H1 (cell line): ENCODE measurements around the gene CCDC78. TPM values are rescaled to one million over a fixed set of nuclear protein-coding genes. Genes with fewer than 3 reads are reported as not detected.

ENCODE experiments used
- PHF8 ChIP-seq: fragments of 200-600 bp; sonication (generic); conservative IDR thresholded peaks from 2 replicates; pipeline ENCODE4 v1.7.1; 2012; ENCODE audit warnings: low read depth, mild to moderate bottlenecking, inconsistent platforms, low read length, moderate library complexity
- polyA plus RNA-seq, 7 experiments: library from polyadenylated mRNA; depleted of rRNA in 3 of 7; stranded (reverse) in 5 of 7; unstranded in 2 of 7; fragments of >200 nt in 5 of 7; fragments of 200-250 nt in 2 of 7; gene quantifications; 1 replicate in 5 of 7; 2 replicates in 1 of 7; 4 replicates in 1 of 7; pipeline versions ENCODE4 v1.2.1 to v1.2.3, GENCODE V29; 2011 to 2013; ENCODE audit warnings: missing spikeins in 2 of 7, mixed read lengths in 2 of 7
- total RNA-seq: library from RNA; stranded (reverse); fragmentation: NEBNext Ultra II Directional; extraction: Animal tissue kit (Norgen Biotek cat#: 25700); gene quantifications from 2 replicates; pipeline ENCODE4 v1.2.1, GENCODE V29; 2021

CCDC78 gene
- total and polyA plus RNA-seq, 2 of the 8 experiments (the other 6 are each of a cell fraction or from before 2014, with no cell fraction given): 7.1 to 8.5 TPM

DNA sequence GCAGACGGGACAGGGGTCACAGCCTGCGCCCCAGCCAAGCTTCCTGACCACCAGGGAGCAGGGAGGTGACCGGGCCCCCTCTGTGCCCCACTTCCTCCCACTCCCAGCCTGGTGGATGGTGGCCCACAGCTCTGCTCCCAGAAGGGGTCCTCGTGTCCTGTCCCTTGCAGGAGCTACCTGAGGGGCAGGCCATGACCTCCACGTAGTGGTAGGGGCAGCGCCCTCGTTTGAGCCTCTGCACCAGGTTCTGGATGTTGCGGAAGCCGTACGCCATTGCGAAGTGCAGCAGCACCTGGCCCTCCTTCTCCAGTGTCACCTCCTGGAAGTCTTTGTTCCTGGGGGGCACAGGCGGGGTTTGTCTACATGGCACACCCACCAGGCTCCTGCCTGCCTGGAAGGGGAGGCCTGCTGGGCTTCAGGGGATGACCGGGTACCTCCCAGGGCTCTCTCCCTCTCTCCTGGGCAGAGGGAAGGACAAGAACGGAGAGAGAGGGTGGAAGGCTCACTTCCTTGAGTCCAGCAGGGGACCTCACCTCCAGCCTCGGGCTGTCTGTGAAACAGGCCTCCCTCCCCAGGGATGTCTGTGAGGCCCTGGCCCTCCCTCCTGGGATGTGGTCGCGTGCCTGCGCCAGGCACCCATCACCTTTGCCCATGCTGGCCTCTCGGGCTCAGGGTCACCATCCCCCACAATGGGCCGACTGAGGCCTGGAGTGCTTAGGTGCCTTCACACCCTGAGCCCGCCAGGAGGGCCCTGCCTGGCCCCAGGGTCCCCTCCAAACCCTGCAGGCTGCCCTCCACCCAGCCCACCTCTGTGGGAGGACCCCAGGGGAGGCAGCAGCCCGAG lies 4.6 kb upstream of the CCDC78 start (continued):
- no peak for TF ChIP-seq PHF8
